ENCODE results near the gene ISOC1. TPM values are rescaled to one million over a fixed set of nuclear protein-coding genes. Genes with fewer than 3 reads are reported as not detected.
A peak's percentile ranks its signal among the peaks of the same experiment; 100 is the strongest.

The ISOC1 gene
- total and polyA plus RNA-seq, 8 donors: 22.7 to 51.6 (median 41.7) TPM

DNA sequence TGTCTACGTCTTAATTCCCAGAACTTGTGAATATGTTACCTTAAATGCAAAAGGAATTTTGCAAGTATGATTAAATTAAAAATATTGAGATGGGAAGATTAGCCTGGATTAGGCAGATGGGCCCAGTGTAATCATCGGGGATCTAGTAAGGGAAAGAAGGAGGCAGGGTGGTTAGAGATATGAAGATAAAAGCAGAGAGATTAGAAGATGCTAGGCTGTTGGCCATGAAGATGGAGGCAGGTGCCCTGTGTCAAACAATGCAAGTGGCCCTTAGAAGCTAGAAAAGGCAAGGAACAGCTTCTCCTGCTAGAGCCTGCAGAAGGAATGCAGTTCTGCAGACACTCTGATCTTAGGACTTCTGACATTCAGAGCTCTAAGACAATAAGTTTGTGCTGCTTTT is 28.8 kb upstream of the ISOC1 start:
- intact Hi-C loops (cut with DNase I): no loop called here
- ATAC-seq: no peak

DNA sequence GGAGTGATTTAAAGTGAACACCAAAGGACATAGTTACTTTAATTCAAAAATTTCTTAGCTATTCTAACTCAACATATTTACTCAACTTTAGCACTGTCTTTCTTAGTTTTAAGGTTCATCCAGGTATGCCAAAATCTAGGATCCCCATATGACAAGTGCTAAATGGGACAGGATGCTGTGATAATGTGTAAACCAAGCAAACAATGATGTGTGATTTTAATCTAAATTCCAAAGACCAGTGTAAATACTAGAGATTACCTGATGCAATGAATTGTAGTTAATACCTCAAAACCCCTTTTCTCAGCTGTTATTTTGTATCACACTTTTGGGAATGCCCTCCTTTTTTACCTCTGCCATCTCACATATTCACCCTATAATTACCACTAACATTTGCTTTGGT is 26.8 kb upstream of the ISOC1 start:
- intact Hi-C loops (cut with DNase I): no loop called here
- H3K9me3 ChIP-seq: no peaks in the 10 kb centered on the region
- no peak overlapping the region for H3K27ac ChIP-seq
- no peak overlapping the region for H3K4me3 ChIP-seq
- peaks cover 0 to 3% of the 10 kb centered on the region in 2 donors for H3K27me3 ChIP-seq
- no peak for ATAC-seq
- no peaks in the 10 kb centered on the region for H3K36me3 ChIP-seq
- DNase-seq: no peak
- TF ChIP-seq, protein P1, sequence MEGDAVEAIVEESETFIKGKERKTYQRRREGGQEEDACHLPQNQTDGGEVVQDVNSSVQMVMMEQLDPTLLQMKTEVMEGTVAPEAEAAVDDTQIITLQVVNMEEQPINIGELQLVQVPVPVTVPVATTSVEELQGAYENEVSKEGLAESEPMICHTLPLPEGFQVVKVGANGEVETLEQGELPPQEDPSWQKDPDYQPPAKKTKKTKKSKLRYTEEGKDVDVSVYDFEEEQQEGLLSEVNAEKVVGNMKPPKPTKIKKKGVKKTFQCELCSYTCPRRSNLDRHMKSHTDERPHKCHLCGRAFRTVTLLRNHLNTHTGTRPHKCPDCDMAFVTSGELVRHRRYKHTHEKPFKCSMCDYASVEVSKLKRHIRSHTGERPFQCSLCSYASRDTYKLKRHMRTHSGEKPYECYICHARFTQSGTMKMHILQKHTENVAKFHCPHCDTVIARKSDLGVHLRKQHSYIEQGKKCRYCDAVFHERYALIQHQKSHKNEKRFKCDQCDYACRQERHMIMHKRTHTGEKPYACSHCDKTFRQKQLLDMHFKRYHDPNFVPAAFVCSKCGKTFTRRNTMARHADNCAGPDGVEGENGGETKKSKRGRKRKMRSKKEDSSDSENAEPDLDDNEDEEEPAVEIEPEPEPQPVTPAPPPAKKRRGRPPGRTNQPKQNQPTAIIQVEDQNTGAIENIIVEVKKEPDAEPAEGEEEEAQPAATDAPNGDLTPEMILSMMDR (IDR thresholded peaks at IDR 0.05): no peak
- H3K4me1 ChIP-seq: no peaks in the 10 kb centered on the region

More for the DNA sequence above, 28.8 kb upstream of the ISOC1 start:
- Histone ChIP-seq H3K4me3 (no peak overlapping the region), H3K27me3 (peaks cover 0 to 3% of the 10 kb centered on the region in 2 donors), H3K27ac (no peak overlapping the region), H3K4me1 (no peaks in the 10 kb centered on the region), H3K36me3 (no peaks in the 10 kb centered on the region), H3K9me3 (no peaks in the 10 kb centered on the region)
- DNase-seq: no peak
- TF ChIP-seq, protein P1 (IDR thresholded peaks at IDR 0.05): no peak

DNA sequence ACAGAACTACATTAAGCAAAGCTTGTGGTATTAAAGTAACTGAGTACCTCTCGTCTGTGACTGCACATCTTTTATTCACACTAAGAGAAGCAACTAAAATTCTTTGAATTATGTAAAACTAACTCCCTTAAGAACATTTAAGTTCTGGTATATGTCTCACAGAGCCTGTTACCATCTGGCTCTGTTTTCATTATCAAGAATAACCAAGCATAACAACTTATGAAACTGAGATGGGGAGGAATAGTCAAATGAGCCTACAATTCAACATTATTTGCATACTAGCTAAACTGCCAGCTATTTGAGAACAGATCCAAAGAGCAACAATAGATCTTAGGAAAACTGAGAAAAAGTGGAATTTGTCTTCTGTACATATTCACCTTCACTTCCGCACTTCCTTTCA is 25.3 kb upstream of the ISOC1 start:
- intact Hi-C loops (cut with DNase I): no loop called here
- Histone ChIP-seq H3K27ac (no peak overlapping the region), H3K27me3 (peaks cover 0 to 3% of the 10 kb centered on the region in 2 donors), H3K36me3 (no peaks in the 10 kb centered on the region), H3K9me3 (no peaks in the 10 kb centered on the region), H3K4me3 (no peak overlapping the region), H3K4me1 (no peaks in the 10 kb centered on the region)
- TF ChIP-seq, protein P1 (IDR thresholded peaks at IDR 0.05): no peak
- DNase-seq (no peak), ATAC-seq (no peak)

DNA sequence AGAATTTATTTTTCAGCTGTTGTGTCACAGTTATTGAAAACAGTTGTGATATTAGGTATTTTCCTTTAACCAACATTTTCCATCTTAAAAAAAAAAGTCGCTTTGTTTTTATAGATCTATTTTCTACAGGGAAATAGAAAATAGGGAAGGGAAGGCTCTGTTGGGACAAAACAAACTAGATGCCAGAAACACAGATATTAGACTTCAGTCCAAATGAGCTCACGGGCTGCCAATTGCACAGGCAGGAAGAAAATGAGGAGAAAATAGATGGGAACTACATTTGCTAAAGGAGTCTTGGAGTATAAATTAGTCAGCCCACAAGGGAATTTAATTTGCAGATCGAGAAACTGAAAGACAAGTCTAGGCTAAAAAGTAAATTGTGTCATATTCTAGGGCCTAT is 21.4 kb upstream of the ISOC1 start:
- no peak overlapping the region for H3K4me3 ChIP-seq
- H3K9me3 ChIP-seq: no peaks in the 10 kb centered on the region
- no peaks in the 10 kb centered on the region for H3K36me3 ChIP-seq
- intact Hi-C loops (cut with DNase I): no loop called here
- H3K27me3 ChIP-seq: peaks cover 0 to 3% of the 10 kb centered on the region in 2 donors
- no peak overlapping the region for H3K27ac ChIP-seq
- DNase-seq (peak in 1 of 4 donors; percentile 26), ATAC-seq (no peak)
- TF ChIP-seq, protein P1 (IDR thresholded peaks at IDR 0.05): no peak
- no peaks in the 10 kb centered on the region for H3K4me1 ChIP-seq

DNA sequence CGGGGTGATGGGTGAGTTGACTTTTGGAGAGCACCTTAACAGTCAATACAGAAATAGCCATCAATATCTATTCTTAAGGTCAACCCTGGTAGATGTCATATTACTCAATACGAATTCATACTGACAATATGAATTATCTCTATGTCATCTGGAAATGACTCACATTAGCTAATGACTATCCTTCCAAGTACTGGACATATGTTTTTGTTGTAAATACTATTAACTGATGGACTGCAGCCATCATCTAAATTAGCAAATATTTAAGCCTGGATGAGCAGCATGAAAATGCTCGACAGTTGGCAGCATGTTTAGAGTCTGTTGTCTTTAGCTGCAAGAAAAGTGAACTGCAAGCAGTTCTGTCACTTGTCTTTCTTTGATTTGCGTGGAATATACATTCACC is 19.6 kb upstream of the ISOC1 start:
- Histone ChIP-seq H3K27ac (no peak overlapping the region), H3K9me3 (no peaks in the 10 kb centered on the region), H3K4me1 (no peaks in the 10 kb centered on the region), H3K36me3 (no peaks in the 10 kb centered on the region), H3K4me3 (no peak overlapping the region), H3K27me3 (peaks cover 0 to 3% of the 10 kb centered on the region in 2 donors)
- no peak for ATAC-seq
- DNase-seq: no peak
- TF ChIP-seq, protein P1 (IDR thresholded peaks at IDR 0.05): no peak
- intact Hi-C loops (cut with DNase I): no loop called here

All from left lung (tissue), 10 donors.